Left ventricle myocardium inferior (tissue), 1 donor: ENCODE measurements around the gene NUDT4. TPM values are rescaled to one million over a fixed set of nuclear protein-coding genes. Genes with fewer than 3 reads are reported as not detected.

ENCODE experiments used
- DNase-seq: peaks from one replicate; pipeline ENCODE4 v3.0.0-alpha.2; 2020
- H3K27ac ChIP-seq: fragments of 200-600 bp; replicated peaks from 2 replicates; pipeline ENCODE4 v1.8.0; 2021
- H3K27me3 ChIP-seq: fragments of 200-600 bp; 2 replicates; pipeline ENCODE4 v1.8.0; 2021; ENCODE audit warnings: low read depth
- H3K36me3 ChIP-seq: fragments of 200-600 bp; 2 replicates; pipeline ENCODE4 v1.8.0; 2021
- H3K4me1 ChIP-seq: fragments of 200-600 bp; 2 replicates; pipeline ENCODE4 v1.8.0; 2021
- H3K4me3 ChIP-seq: fragments of 200-600 bp; 2 replicates; pipeline ENCODE4 v1.8.0; 2021; ENCODE audit warnings: mild to moderate bottlenecking, moderate library complexity
- H3K9me3 ChIP-seq: fragments of 200-600 bp; replicated peaks from 2 replicates; pipeline ENCODE4 v1.8.0; 2021
- intact Hi-C: fragments of 100-400 bp; cut with micrococcal nuclease; formaldehyde crosslinking; loops from one replicate; pipeline ENCODE4 v1.11.0; 2022
- total RNA-seq: library from RNA; stranded (reverse); fragmentation: NEBNext Ultra II Directional; extraction: Animal tissue kit (Norgen Biotek cat#: 25700); gene quantifications from one replicate; pipeline ENCODE4 v1.2.1, GENCODE V29; 2021
- TF ChIP-seq, protein P1 (sequence below): fragments of 200-600 bp; IDR thresholded peaks from 2 replicates; pipeline ENCODE4 v1.8.0; 2021; ENCODE audit warnings: antibody characterized with exemption, mild to moderate bottlenecking, borderline replicate concordance
- donor health status: DM: no; HTN: yes; CAD: no; lungs with severe emphysema.

NUDT4 gene
- total RNA-seq, 1 donor from 2014 or later, result 283 TPM

DNA sequence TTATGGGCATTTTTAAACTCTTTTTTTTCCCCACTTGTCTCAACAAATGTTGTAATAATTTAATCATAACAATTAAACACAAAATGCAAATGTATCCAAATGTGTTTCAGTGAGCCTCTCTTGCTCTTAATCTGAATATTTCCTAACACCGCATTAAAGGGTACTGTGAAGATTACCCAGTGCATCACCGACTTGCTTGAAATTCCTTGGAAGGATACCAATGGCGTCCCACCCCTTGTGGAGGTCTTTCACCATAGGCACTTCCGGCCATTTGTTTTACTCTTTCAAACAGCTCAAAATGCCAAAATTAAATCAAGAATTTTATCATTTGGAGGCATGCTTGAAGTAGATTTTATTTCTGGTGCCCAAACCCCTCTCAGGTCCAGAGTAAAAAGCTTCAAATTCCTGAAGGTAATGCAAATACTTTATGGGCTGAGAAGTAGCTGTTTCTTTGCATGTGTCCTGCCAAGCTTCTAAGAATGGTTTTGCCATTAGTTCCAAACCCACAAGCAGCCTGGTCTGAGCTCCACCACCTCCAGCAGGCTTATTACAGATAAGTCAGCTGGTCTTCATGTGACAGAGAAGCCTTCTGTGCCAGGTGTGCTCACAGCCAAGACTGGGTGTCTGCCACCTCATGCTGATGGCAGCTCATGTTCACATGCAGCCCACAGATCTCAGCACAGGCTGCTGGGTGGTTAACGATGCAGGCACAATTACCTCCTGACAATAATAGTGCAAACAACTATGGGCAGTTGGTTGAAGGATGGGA, 16.4 kb upstream of the NUDT4 start:
- no peaks in the 10 kb centered on the region for H3K27me3 ChIP-seq
- H3K4me3 ChIP-seq, result no peak overlapping the region
- peak overlapping the region; percentile 81 for H3K27ac ChIP-seq
- H3K9me3 ChIP-seq, result no peaks in the 10 kb centered on the region
- H3K36me3 ChIP-seq, result no peaks in the 10 kb centered on the region
- H3K4me1 ChIP-seq, result peaks cover 63% of the 10 kb centered on the region
- peak; percentile 70 for DNase-seq
- intact Hi-C loops, result no loop called here
- TF ChIP-seq, protein P1, sequence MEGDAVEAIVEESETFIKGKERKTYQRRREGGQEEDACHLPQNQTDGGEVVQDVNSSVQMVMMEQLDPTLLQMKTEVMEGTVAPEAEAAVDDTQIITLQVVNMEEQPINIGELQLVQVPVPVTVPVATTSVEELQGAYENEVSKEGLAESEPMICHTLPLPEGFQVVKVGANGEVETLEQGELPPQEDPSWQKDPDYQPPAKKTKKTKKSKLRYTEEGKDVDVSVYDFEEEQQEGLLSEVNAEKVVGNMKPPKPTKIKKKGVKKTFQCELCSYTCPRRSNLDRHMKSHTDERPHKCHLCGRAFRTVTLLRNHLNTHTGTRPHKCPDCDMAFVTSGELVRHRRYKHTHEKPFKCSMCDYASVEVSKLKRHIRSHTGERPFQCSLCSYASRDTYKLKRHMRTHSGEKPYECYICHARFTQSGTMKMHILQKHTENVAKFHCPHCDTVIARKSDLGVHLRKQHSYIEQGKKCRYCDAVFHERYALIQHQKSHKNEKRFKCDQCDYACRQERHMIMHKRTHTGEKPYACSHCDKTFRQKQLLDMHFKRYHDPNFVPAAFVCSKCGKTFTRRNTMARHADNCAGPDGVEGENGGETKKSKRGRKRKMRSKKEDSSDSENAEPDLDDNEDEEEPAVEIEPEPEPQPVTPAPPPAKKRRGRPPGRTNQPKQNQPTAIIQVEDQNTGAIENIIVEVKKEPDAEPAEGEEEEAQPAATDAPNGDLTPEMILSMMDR, result no peak

DNA sequence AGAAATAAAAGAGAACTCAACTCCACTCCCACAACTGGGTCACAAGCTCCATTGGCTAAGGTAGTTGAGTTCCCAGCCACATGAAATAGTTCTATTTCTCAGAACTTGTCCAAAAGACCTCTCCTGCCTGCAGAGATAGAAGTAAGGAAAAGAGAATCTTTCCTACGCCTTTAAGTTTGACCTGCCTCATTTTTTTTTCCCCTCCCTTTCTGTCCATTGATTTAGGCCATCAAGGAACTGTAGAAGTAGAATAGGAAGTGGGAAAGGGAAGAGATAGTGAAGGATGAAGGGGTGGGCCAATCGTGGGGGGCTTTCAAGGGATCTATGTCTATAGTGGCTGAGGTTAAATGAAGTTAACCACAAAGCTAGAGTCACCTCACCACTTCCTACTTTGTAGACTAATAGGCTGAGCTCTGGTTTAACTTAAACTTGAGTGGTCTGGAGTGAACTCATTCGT, 13.9 kb upstream of the NUDT4 start:
- Histone ChIP-seq H3K4me3 (no peak overlapping the region), H3K36me3 (no peaks in the 10 kb centered on the region), H3K9me3 (no peaks in the 10 kb centered on the region), H3K4me1 (peaks cover 64% of the 10 kb centered on the region), H3K27me3 (no peaks in the 10 kb centered on the region), H3K27ac (peak overlapping the region; percentile 20)
- no peak for DNase-seq
- TF ChIP-seq, protein P1, result no peak
- intact Hi-C loops, result no loop called here

GRCh38 chr12:93365616-93366405, 11.9 kb upstream of the NUDT4 start:
- Histone ChIP-seq H3K36me3 (no peaks in the 10 kb centered on the region), H3K4me3 (no peak overlapping the region), H3K27me3 (no peaks in the 10 kb centered on the region), H3K4me1 (peaks cover 44% of the 10 kb centered on the region), H3K9me3 (no peaks in the 10 kb centered on the region), H3K27ac (no peak overlapping the region)
- intact Hi-C loops, result no loop called here
- DNase-seq, result no peak
- TF ChIP-seq, protein P1, result no peak

DNA sequence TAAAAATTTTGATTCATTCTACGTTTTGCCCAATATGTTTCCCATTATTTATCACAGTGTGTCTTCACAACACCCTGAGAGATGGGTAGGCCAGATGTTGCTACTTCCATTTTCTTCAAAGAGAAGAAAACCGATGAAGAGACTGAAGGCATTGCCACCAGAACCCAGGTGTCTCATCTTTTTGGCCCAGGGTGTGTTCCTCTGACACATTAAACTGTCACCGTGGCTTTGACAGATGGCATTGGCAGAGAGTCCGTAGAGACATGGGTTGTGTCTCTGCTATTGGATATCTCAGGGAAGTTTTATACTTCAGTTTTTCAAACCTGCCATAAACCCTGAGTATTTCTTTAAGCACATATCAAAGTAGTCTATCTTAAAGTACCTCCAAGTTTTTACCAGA, 11.3 kb upstream of the NUDT4 start:
- Histone ChIP-seq H3K36me3 (no peaks in the 10 kb centered on the region), H3K4me3 (no peak overlapping the region), H3K4me1 (peaks cover 38% of the 10 kb centered on the region), H3K27ac (no peak overlapping the region), H3K9me3 (no peaks in the 10 kb centered on the region), H3K27me3 (no peaks in the 10 kb centered on the region)
- no peak for DNase-seq
- intact Hi-C loops, result no loop called here
- TF ChIP-seq, protein P1, result no peak

GRCh38 chr12:93368766-93369165, 9.0 kb upstream of the NUDT4 start:
- H3K9me3 ChIP-seq, result no peaks in the 10 kb centered on the region
- no peaks in the 10 kb centered on the region for H3K36me3 ChIP-seq
- DNase-seq, result no peak
- no peak overlapping the region for H3K4me3 ChIP-seq
- TF ChIP-seq, protein P1, result no peak
- H3K27ac ChIP-seq, result no peak overlapping the region
- no peaks in the 10 kb centered on the region for H3K27me3 ChIP-seq
- intact Hi-C loops, result no loop called here
- H3K4me1 ChIP-seq, result peaks cover 28% of the 10 kb centered on the region
